Measurements from ENCODE around the gene TAX1BP3. TPM values are rescaled to one million over a fixed set of nuclear protein-coding genes. Genes with fewer than 3 reads are reported as not detected.

TAX1BP3 gene
- polyA plus RNA-seq, 2 of the 4 experiments (the other 2 are of a cell fraction), result 122 to 233 TPM

DNA sequence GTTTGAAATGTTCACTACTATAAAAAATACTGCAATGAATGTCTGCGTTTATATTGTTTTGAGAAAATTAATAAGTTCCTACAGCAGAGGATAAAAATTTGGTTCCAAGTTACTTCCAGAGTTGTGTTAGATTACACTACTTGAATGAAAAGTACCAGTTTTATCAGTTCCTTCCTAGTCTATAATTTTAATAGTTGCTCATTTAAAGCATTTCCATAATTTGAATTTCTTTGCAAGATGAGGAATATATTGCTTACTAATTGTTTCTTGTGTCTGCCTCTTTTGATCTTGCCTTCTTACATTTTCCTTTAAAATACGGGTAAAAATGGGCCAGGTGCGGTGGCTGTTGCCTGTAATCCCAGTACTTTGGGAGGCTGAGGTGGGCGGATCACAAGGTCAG, 4.2 kb upstream of the TAX1BP3 start:
- ChIA-PET POLR2A (no interaction called here), CTCF (interaction anchor here (4.1 kb wide), 1 partner anchor 11 kb away, joined by 19 read pairs; no protein-coding TSS in a partner anchor)
- TF ChIP-seq POLR2AphosphoS2 (conservative IDR thresholded peaks at IDR 0.05; ENCODE audit: low read length) (no peak), JUNB (IDR thresholded peaks at IDR 0.05) (no peak), CHD2 (IDR thresholded peaks at IDR 0.05; ENCODE audit: low read length, partially characterized antibody) (no peak), HOXB13 (CRISPR knock-in tag; IDR thresholded peaks at IDR 0.05; ENCODE audit: low read depth) (no peak), CBX8 (IDR thresholded peaks at IDR 0.05) (no peak), RNF2 (IDR thresholded peaks at IDR 0.05; ENCODE audit: borderline replicate concordance, low read depth) (no peak), RCOR1 (IDR thresholded peaks at IDR 0.05; ENCODE audit: low read depth, low read length) (no peak), CBX2 (IDR thresholded peaks at IDR 0.05; ENCODE audit: borderline replicate concordance, low read depth) (no peak), JUN (IDR thresholded peaks at IDR 0.05) (no peak), FOXS1 (CRISPR knock-in tag; IDR thresholded peaks at IDR 0.05) (no peak), ESRRA (IDR thresholded peaks at IDR 0.05; ENCODE audit: borderline replicate concordance, low read length) (no peak), HMGXB4 (CRISPR knock-in tag; IDR thresholded peaks at IDR 0.05; ENCODE audit: borderline replicate concordance) (no peak), HEYL (CRISPR knock-in tag; IDR thresholded peaks at IDR 0.05) (no peak), TP53 (CRISPR knock-in tag; IDR thresholded peaks at IDR 0.05) (no peak), RARB (CRISPR knock-in tag; IDR thresholded peaks at IDR 0.05) (no peak), NR3C1 (IDR thresholded peaks at IDR 0.05) (no peak), FOSB (CRISPR knock-in tag; IDR thresholded peaks at IDR 0.05) (no peak), EHMT2 (IDR thresholded peaks at IDR 0.05; ENCODE audit: low read depth) (no peak), HDAC2 (IDR thresholded peaks at IDR 0.05) (no peak)
- H3K27ac ChIP-seq, result no peak overlapping the region
- no peak for FAIRE-seq
- H3K4me1 ChIP-seq, result peaks cover 8% of the 10 kb centered on the region; the same call in 2 of the 3 replicates
- DNase-seq (ENCODE audit: low read depth in 1 of 2, low spot score in 1 of 2), result no peak
- no peak for ATAC-seq
- no peak overlapping the region for H3K4me2 ChIP-seq
- H3K4me3 ChIP-seq, result no peak overlapping the region
- H3K9me3 ChIP-seq, result no peaks in the 10 kb centered on the region
- WGBS (ENCODE audit: missing lambda C conversion rate), result 94% methylated on average over 4 of the region's 4 CpGs

- FAIRE-seq, result no peak
- H3K4me1 ChIP-seq, result peaks cover 25% of the 10 kb centered on the region
- TF ChIP-seq FOXS1 (CRISPR knock-in tag; IDR thresholded peaks at IDR 0.05) (no peak), NR3C1 (IDR thresholded peaks at IDR 0.05) (no peak), NFE2L2 (conservative IDR thresholded peaks at IDR 0.05; ENCODE audit: low read length) (no peak), ATOH8 (CRISPR knock-in tag; IDR thresholded peaks at IDR 0.05; ENCODE audit: low read depth) (no peak)
- peak overlapping the region; percentile 82 for H3K4me3 ChIP-seq
- H3K27ac ChIP-seq, result peak overlapping the region; percentile 94
- peak overlapping the region; percentile 74 for H3K4me2 ChIP-seq
- CTCF ChIA-PET, result interaction anchor here (1.1 to 4.1 kb wide), 3 partner anchors 9 to 68 kb away, joined by 3 to 19 read pairs (median 3); no protein-coding TSS in a partner anchor
- ATAC-seq, result no peak
- DNase-seq (ENCODE audit: low read depth in 1 of 2, low spot score in 1 of 2), result no peak
- WGBS (ENCODE audit: missing lambda C conversion rate), result 41% methylated on average over 12 of the region's 12 CpGs
- no peaks in the 10 kb centered on the region for H3K9me3 ChIP-seq
- POLR2A ChIA-PET, result interaction anchor here (1.2 kb wide), 1 partner anchor 10 kb away, joined by 3 read pairs; no protein-coding TSS in a partner anchor
Measured at GRCh38 chr17:3669548-3669947, 1.2 kb upstream of the TAX1BP3 start.

GRCh38 chr17:3669085-3669347, 638 bp upstream of the TAX1BP3 start:
- POLR2A ChIA-PET, result interaction anchor here (0.9 to 2.7 kb wide), 5 partner anchors 8 to 54 kb away, joined by 3 to 21 read pairs (median 10); partner anchors contain the start of genes HASPIN and P2RX5
- TF ChIP-seq CHD4 (IDR thresholded peaks at IDR 0.05; ENCODE audit: borderline replicate concordance) (no peak), ZC3H11A (IDR thresholded peaks at IDR 0.05) (no peak), HMGXB4 (CRISPR knock-in tag; IDR thresholded peaks at IDR 0.05; ENCODE audit: borderline replicate concordance) (0 out of 2 replicates have a peak, but pooled peaks have one; percentile 70), KDM1A (IDR thresholded peaks at IDR 0.05; ENCODE audit: low read depth) (no peak), CBX8 (IDR thresholded peaks at IDR 0.05) (no peak), SREBF2 (IDR thresholded peaks at IDR 0.05) (no peak), POLR2AphosphoS2 (conservative IDR thresholded peaks at IDR 0.05; ENCODE audit: low read length) (no peak), KDM5A (IDR thresholded peaks at IDR 0.05) (peak; percentile 49), SMC3 (IDR thresholded peaks at IDR 0.05) (no peak), ATOH8 (CRISPR knock-in tag; IDR thresholded peaks at IDR 0.05; ENCODE audit: low read depth) (no peak), JUNB (IDR thresholded peaks at IDR 0.05) (no peak)

More at GRCh38 chr17:3669085-3669347, 638 bp upstream of the TAX1BP3 start:
- CTCF ChIA-PET, result interaction anchor here (0.7 to 4.1 kb wide), 4 partner anchors 9 to 133 kb away, joined by 3 to 19 read pairs (median 4); partner anchors contain the start of gene SHPK
- DNase-seq (ENCODE audit: low read depth in 1 of 2, low spot score in 1 of 2) (no peak), ATAC-seq (peak; percentile 0 to 1; a peak in 2 of 6 replicates), FAIRE-seq (no peak)
- H3K4me1 ChIP-seq, result peaks cover 25% of the 10 kb centered on the region
- H3K27ac ChIP-seq, result peak overlapping the region; percentile 94
- H3K4me3 ChIP-seq, result peak overlapping the region; percentile 82
- H3K9me3 ChIP-seq, result no peaks in the 10 kb centered on the region
- H3K4me2 ChIP-seq, result peak overlapping the region; percentile 74
- WGBS (ENCODE audit: missing lambda C conversion rate), result 2% methylated on average over 21 of the region's 32 CpGs

Data from A549 (cell line).